CD1c-positive myeloid dendritic cell (primary cell): ENCODE measurements around the gene MICALL2.

Source experiments
- DNase-seq: peaks from one replicate; pipeline ENCODE4 v3.0.0-alpha.2; 2016; ENCODE audit errors: extremely low spot score

Gene MICALL2

GRCh38 chr7:1415389-1415990 lies 43.8 kb downstream of the MICALL2 start:
- DNase-seq = no peak

GRCh38 chr7:1413936-1414639 lies 45.2 kb downstream of the MICALL2 start:
- no peak for DNase-seq

- peak; percentile 96 for DNase-seq
These were observed 46.7 kb downstream of the MICALL2 start for GRCh38 chr7:1412322-1413261.

- DNase-seq = no peak
These were observed 47.9 kb downstream of the MICALL2 start for GRCh38 chr7:1411414-1411813.

- no peak for DNase-seq
These were observed 48.3 kb downstream of the MICALL2 start for GRCh38 chr7:1410992-1411391.

- DNase-seq = no peak
These were observed 49.7 kb downstream of the MICALL2 start for GRCh38 chr7:1409555-1409954.

- DNase-seq = no peak
These were observed 50.8 kb downstream of the MICALL2 start for GRCh38 chr7:1408466-1408865.

GRCh38 chr7:1407892-1408291 lies 51.4 kb downstream of the MICALL2 start:
- no peak for DNase-seq

- DNase-seq = no peak
These were observed 54.2 kb downstream of the MICALL2 start for GRCh38 chr7:1404898-1405548.

- no peak for DNase-seq
These were observed 54.8 kb downstream of the MICALL2 start for GRCh38 chr7:1404460-1404809.

GRCh38 chr7:1403638-1404459 lies 55.4 kb downstream of the MICALL2 start:
- DNase-seq = no peak

- no peak for DNase-seq
These were observed 56.3 kb downstream of the MICALL2 start for GRCh38 chr7:1402791-1403637.

GRCh38 chr7:1402110-1402790 lies 57.0 kb downstream of the MICALL2 start:
- no peak for DNase-seq

GRCh38 chr7:1401011-1401410 lies 58.3 kb downstream of the MICALL2 start:
- no peak for DNase-seq

GRCh38 chr7:1400371-1400770 lies 58.9 kb downstream of the MICALL2 start:
- DNase-seq = no peak

- DNase-seq = no peak
These were observed 61.6 kb downstream of the MICALL2 start for GRCh38 chr7:1397491-1398327.

GRCh38 chr7:1396195-1396594 lies 63.1 kb downstream of the MICALL2 start:
- DNase-seq = no peak

- no peak for DNase-seq
These were observed 63.8 kb downstream of the MICALL2 start for GRCh38 chr7:1395211-1396070.
